Glomerular visceral epithelial cell (primary cell): ENCODE measurements around the gene P2RX1.
"Not testable (repeated sequence)": the region's sequence is repeated elsewhere in the genome, so short reads cannot be mapped to it uniquely, and the experiment has no call there.

Source experiments
- DNase-seq: peaks from one replicate; pipeline ENCODE4 v3.0.0-alpha.2; 2016; ENCODE audit errors: extremely low spot score

The P2RX1 gene

GRCh38 chr17:3951420-3951819 is 35.2 kb upstream of the P2RX1 start:
- no peak for DNase-seq

- DNase-seq = no peak
These were observed 34.7 kb upstream of the P2RX1 start for GRCh38 chr17:3951003-3951402.

- no peak for DNase-seq
These were observed 34.3 kb upstream of the P2RX1 start for GRCh38 chr17:3950584-3950983.

- DNase-seq = no peak
These were observed 33.2 kb upstream of the P2RX1 start for GRCh38 chr17:3949418-3949817.

DNA sequence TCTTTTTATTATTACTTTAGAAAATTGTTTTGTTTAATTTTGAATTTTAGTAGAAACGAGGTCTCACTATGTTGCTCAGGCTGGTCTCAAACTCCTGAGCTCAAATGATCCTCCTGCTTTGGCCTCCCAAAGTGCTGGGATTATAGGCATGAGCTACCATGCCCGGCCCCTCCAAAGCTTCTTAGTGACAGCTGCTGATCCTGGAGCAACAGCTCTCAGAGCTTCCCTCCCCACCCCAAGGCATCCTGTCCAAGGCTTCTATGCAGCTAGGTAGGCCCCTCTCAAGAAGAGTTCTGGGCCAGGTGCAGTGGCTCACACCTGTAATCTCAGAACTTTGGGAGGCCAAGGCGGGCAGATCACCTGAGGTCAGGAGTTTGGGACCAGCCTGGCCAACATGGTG is 32.3 kb upstream of the P2RX1 start:
- DNase-seq = not testable (repeated sequence)

DNA sequence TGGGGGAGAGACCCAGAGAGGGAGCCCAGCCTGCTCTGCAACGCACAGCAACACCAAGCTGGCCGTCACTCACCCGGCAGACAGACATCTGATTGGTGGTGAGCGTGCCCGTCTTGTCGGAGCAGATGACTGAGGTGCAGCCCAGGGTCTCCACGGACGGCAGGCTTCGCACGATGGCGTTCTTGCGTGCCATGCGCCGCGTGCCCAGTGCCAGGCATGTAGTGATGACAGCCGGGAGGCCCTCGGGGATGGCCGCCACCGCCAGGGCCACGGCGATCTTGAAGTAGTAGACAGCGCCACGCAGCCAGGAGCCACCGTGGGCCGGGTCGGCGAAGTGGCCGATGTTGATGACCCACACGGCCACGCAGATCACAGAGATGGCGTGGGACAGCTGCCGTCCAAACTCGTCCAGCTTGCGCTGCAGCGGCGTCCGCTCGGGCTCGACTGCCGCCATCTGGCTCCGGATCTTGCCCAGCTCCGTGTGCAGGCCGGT is 31.1 kb upstream of the P2RX1 start:
- DNase-seq = no peak

DNA sequence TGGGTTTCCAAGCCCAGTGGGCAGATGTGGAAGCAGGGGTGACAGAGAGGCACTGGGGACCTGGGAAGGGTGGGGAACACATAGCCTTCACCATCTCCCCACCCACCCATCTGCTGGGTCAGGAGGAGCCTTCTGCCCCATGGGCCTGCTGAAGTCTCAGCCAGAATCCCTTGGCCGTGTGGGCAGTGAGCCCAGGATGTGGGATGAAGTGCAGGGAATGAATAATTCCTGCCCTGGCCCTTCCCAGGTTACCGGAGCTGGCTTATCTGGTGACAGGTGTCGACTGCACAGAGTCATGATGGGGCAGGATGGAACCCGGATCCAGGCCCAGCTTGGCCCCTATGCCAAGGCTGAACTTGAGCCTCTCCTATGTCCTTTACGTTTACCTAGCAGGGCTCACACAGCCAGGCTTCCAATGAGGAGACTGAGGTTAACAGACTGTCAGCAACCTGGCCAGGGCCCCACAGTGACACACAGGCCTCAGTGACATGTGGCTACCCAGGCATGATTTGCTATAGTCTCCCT is 30.5 kb upstream of the P2RX1 start:
- no peak for DNase-seq

DNA sequence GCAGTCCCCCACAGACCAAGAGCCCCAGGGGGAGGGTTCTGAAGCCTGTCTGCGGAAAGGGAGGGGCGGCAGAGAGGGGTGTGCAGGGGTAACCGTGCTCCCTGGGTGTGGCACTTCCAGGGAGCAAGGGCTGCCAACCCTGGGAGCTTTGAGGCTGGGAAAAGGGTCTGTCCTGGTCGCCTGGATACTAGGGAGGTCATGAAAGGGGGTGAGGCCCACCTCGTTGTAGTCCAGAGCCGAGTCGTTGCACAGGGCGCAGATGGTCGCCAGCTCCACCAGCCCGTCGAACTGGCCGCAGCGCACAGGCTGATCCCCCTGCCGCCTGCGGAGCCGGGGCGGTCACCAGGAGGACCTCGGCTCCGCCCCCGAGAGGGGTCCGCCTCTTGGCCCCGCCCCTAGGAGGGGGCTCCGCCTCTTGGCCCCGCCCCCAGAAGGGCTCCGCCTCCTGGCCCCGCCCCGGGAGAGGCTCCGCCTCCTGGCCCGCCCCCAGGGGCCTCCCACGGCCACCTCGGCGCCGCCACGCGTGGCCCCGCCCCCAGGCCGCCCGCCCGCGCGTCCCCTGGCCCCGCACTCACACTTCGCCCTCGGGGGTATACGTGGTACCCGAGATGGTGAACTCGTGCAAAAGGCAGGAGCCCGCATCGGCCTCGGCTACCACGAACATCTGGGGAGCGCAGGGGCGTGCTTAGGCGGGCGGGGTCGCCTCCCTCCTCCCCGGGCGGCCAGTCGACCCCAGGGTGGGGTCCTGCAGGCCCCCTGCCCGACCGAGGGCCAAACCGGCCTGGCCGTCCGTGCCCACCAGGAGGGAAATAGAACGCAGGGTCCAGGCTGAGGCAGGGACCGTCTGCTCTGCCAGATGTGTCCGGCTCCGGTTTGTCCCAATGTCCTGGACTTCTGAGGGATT is 28.5 kb upstream of the P2RX1 start:
- peak; percentile 64 for DNase-seq

- no peak for DNase-seq
These were observed 27.1 kb upstream of the P2RX1 start for GRCh38 chr17:3943240-3943891.

DNA sequence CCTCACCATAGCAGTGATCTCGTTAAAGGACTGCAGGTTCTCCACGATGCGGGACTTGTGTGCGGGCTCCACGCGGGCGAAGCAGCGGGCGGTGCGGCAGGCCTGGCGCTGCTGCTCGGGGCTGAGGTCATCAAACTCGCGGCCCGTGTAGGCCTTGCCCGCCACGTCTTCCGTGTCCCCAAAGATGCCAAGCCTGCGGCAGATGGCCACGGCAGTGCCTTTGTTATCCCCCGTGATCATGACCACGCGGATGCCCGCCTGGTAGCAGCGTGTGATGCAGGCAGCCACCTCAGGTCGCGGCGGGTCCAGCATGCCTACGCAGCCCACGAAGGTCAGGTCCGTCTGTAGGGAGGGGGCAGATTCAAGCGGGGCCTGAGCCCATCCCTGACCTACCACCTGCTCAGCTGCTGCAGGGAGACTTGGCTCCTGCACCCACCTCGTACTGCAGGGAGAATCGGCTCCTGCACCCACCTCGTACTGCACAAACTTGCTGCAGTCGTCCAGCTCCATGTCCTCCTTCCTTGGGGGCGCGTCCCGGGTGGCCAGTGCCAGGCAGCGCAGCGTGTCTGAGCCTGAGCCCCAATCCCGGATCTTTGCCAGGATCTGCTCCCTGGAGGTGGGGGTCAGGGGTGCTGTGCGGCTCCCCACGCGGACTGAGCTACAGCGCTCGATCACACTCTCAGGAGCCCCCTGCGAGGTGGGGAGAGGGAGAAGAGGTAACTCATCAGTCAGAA is 24.9 kb upstream of the P2RX1 start:
- no peak for DNase-seq

- no peak for DNase-seq
These were observed 21.1 kb upstream of the P2RX1 start for GRCh38 chr17:3937359-3937758.

DNA sequence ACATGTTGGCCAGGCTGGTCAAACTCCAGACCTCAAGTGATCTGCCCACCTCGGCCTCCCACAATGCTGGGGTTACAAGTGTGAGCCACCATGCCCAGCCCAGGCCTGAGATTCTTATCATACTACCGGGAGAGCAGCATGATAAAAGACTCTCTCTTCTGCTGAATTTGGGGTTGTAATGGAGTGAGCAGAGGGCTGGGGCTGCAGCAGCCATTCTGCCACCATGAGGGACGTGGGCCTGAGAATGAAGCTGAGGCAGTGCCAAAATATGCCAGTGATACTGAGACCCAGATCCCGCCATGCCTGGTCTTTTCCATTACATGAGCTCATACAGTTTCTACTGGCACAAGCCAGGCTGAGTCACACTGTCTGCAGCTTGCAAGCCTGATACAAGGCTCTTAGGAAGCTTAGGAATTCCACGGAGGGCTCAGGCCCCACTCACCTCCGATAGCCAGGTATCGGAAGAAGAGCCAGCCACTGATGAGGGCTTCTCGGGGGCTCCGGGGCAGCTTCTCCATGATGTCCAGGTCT is 19.6 kb upstream of the P2RX1 start:
- DNase-seq = peak; percentile 28

GRCh38 chr17:3935140-3935542 is 18.9 kb upstream of the P2RX1 start:
- peak; percentile 40 for DNase-seq

DNA sequence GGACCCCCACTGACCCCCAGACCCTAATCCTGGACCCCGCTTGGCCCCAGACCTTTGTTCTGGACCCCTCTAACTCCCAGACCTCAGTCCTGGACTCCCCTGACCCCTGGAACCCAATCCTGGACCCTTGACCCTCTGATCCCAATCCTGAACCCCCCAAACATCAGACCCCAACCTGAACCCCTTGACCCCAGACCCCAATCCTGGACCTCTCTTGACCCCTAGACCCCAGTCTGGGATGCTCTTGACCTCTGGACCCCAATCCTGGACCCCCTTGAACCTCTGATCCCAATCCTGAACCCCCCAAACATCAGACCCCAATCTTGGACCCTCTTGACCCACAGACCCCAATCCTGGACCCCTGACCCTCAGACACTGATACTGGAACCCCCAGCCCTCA is 13.5 kb upstream of the P2RX1 start:
- no peak for DNase-seq

GRCh38 chr17:3929181-3929580 is 12.9 kb upstream of the P2RX1 start:
- no peak for DNase-seq

DNA sequence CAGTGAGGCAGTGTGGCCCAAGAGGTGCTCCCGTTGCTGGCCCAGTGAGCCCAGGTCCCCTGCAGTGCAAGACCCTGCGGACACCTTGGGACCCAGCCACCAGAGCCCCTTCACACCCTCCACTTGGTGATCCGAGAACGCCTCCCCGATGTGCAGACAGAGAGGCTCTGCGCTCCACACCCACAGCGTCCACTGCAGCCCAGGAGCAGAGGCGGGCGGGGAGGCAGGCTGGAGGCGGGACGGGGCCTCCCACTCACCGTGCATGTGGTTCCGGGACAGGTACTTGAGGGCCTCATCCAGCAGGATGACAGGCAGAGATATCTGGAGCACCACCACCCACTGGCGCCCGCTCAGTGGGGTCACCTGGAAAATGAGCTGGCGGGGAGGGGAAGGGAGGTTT is 12.1 kb upstream of the P2RX1 start:
- DNase-seq = no peak

DNA sequence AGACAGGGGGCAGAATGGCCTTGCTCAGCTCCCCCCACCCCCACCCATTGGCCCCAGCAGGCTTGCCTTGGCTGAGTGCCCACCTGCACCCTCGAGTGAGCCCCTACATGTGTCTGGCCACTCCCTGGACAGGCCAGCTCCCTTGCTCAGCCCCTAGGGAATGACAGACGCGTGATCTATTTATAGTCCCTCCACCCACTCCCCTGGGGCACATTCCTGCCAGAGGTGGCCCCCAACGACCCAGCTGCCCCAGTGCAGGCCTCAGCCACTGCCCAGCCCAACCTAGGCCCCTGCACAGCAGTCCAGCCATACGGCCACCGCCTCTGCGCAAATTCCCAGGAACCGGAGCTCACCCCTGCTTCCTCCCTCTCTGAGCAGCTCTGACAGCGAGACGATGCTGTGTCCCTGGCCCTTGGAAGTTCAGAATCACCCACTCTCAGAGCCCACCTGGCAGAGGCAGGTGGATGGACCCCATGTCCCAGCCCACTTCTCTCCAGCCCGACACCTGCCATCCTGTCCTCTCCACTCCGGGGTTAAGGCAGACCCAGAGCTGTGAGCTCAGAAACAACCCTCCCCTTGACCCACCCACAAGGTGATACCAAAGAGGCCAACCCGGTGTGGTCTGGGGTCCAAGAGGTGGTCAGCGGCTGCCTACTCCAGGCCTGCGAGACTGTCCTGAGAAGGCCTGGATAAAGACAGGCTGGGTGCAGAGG is 11.5 kb upstream of the P2RX1 start:
- no peak for DNase-seq

DNA sequence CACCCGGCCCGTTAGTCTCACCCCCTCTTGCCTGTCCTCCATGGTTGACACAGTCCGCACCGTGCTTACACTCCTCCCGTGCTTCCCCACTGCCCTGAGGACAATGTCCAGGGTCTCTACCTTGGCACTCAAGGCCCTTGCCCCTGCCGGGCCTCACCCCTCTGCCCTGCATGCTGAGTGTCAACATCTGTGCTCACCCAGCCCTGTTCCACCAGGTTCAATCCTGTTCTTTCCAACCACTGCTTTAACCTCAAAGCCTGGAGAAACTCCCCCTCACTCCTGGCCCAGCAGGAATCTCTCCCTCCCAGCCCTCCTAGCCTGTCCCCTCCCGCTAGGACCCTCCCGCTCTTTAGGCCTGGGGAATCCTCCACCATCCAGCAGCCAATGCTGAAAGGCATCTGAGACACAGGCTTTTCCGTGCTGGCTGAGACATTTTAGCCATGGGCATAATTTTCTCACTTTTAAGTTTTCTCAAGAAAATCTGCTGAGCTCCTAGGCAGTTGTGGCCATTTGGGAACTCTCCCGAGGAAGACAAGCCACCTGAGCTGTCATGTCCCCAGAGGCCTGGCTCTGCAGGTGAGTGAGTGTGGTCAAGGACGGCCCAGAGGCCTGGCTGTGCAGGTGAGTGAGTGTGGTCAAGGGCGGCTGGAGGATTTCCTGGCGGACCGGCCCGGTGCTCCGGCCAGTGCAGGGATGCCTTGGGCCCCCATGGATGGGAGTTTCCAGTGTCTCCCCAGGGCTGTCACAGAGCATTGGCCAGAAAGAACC is 10.8 kb upstream of the P2RX1 start:
- no peak for DNase-seq

DNA sequence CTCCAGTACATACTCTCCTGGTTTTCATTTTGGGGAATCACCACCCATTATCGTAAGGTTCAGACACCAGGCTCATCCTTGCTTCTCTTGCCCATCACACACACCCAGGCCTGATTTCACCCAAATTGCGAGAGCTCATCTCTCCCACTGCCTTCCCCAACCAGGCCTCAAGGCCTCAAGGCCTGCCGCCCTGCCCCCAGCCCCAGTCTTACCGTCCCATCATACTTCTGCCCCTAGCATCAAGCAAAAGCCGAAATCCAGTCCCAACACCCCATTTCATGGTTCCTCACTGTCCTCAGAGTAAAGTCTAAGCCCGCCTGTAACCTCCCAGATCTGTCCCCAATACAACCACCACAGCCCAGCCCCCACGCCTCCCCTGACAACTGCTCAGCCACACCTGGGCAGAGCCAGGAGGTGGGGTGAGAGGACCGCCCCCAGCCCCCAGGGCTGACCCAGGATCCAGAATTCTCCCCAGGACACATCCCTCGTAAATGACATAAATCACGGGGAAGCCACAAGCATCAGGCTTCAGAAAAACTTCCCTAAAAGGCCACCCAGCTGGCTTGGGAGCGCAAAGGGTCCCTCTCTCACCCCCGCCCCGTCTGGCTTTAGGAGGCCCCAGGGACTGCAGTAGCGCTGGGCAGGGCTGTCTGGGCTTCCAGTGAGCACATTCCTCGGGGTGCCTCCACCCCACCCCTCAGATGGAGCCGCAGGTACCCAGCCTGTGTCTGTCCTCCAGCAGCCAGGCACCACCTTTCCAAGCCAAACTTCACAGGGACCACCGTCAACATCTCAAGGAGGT is 9.6 kb upstream of the P2RX1 start:
- no peak for DNase-seq
